HG02763 (cell line): ENCODE data around the gene MICAL3.

Experiments used
- ATAC-seq: cut with Tn5 transposase; IDR thresholded peaks from one replicate; pipeline ENCODE4 v1.9.1; 2021; ENCODE audit warnings: mild to moderate bottlenecking, moderate library complexity; ENCODE audit not compliant: unreplicated experiment

The MICAL3 gene

GRCh38 chr22:17823964-17824363 is 200.4 kb downstream of the MICAL3 start:
- ATAC-seq, result no peak

GRCh38 chr22:17823226-17823625 is 201.1 kb downstream of the MICAL3 start:
- ATAC-seq, result no peak

GRCh38 chr22:17822087-17822486 is 202.3 kb downstream of the MICAL3 start:
- no peak for ATAC-seq

GRCh38 chr22:17820879-17821439 is 203.4 kb downstream of the MICAL3 start:
- no peak for ATAC-seq

GRCh38 chr22:17818649-17819048 is 205.7 kb downstream of the MICAL3 start:
- no peak for ATAC-seq

- ATAC-seq, result no peak
Measured at GRCh38 chr22:17818180-17818579, 206.2 kb downstream of the MICAL3 start.

- ATAC-seq, result no peak
Measured at GRCh38 chr22:17817511-17818065, 206.8 kb downstream of the MICAL3 start.

DNA sequence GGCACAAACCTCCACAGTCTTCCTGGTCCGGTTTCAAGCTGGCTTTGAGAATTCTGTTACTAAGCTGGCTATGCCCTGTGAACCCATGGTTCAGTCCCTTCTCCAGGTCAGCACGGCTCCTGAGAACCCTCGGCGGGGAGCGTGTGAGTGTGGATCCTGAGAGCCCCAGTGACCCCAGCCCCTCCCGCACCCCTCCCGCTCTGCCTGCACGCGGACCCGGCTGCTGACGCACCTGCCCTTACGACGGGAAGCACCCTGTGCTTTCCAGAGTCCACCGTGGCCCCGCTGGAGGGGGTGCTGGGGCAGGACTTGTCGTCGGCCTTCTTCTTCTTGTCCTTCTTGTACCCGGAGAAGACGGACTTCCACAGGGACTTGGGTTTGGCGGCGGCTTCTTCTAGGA is 207.3 kb downstream of the MICAL3 start:
- no peak for ATAC-seq

DNA sequence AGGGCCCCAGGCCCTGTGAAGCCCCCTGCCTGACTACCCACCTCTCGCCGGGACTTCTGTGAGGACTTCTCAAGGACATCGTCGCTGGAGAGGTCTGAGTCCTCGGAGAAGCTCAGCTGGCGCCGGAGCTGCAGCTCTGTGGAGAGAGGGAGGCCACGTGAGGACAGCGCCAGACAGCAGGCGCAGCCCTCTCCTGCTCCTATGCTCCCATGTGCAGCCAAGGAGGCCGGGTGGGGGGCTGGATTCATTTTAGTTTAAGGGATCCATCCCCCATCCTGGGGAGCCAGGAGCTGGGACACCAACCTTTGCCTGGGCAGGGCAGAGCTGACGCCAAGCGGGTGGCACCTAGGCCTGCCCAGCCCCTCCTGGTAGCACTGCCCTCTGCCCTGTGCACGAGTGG is 207.7 kb downstream of the MICAL3 start:
- no peak for ATAC-seq

DNA sequence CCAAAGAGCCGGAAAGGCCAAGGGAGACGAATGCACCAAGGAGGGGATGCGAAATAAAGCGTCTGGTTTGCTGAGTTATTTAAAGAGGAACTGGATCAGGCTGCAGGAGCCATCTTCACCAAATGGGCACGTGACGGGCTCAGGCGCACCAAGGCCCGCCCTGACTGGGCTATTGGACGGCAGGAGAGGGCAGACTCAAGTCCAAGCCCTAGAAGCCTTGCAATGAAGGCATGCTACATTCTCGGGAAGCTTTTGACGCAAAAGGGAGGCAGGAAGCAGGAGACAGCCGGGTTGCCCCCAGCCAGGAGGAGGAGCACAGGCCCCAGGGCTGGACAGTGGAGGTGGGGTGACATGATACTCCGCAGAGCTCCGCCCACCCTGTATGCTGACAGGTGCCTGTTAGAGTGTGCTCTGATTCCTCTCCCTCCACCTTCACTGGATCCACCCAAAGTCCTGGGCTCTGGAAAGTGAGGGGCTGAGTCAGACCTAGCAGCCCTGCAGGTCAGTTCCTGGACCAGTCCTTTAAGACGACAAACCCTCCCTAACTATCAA is 208.6 kb downstream of the MICAL3 start:
- no peak for ATAC-seq

DNA sequence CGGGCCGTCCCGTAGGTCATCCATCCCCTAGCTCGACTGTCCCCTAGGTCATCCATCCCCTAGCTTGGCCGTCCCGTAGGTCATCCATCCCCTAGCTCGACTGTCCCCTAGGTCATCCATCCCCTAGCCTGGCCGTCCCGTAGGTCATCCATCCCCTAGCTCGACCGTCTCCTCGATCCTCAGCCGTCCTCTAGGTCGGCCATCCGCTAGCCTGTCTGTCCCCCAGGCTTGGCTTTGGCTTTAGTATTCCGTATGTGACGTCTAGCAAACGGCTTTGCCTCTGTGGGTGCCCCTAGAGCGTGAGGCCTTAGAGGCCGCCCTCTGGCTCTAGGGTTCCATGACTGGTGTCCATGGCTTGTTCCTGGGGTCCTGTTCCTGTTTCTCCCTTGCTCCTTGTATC is 209.5 kb downstream of the MICAL3 start:
- no peak for ATAC-seq

DNA sequence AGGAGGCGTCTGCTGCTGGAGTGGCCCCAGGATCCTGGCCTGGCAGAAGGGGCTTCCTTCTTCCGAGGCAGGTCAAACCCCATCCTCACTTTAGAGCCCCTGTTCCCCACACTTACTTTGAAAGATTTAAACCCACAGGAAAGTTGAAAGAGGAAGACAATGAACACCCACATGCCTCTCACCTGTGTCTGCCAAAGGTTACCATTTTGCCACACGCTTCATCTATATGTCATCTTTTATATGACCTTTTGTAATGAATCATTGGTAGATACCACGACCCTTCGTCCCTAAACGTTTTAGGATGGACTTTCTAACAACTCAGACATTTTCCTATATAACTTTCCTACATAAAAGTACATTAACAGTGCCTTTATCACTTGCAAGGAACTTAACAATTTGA is 210.3 kb downstream of the MICAL3 start:
- ATAC-seq, result no peak

DNA sequence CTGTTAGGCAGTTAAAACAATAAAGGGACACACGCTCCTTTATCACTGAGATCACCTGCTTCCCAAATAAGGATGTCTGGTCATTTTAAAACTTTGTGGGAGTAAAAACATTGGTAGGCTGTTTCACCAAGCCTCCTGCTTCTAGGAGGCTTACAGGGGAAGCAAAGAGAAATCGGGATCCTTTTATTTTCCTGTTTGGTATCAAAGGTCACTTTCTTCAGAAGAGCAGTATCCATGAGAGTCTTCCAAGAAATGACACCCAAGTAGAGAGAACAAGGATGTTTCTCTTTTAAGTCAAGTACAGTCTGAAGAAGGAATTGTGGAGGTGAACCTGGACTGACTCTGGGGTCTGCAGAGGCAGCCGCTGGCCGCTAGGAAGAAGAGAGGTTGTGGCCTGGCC is 213.2 kb downstream of the MICAL3 start:
- ATAC-seq, result no peak

DNA sequence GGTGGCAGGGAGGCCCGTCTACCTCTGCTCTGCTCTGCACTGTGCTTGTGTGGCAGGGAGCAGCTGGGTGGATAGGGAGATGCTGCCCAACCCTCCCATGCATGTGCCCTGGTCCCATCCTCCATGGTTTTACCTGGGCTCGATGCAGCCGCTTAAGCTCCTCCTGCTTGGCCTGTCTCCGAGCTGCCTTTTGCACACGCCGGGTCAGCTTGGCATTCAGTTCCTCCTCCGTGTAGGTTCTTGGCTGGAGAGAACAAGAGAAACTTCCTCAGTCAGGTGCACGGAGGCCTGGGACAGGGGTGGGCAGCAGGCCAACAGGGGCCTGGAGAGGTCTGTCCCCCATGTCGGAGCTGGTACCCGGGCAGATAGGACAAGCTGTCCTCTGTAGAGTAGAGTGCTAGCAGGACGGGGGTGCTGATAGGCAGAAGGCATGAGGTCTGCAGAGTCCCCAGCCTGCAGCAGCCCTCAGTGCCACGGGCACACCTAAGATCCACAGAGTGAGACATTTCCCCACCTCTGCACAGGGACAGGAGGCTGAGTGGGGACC is 213.7 kb downstream of the MICAL3 start:
- no peak for ATAC-seq

GRCh38 chr22:17808693-17809403 is 215.5 kb downstream of the MICAL3 start:
- ATAC-seq, result no peak

DNA sequence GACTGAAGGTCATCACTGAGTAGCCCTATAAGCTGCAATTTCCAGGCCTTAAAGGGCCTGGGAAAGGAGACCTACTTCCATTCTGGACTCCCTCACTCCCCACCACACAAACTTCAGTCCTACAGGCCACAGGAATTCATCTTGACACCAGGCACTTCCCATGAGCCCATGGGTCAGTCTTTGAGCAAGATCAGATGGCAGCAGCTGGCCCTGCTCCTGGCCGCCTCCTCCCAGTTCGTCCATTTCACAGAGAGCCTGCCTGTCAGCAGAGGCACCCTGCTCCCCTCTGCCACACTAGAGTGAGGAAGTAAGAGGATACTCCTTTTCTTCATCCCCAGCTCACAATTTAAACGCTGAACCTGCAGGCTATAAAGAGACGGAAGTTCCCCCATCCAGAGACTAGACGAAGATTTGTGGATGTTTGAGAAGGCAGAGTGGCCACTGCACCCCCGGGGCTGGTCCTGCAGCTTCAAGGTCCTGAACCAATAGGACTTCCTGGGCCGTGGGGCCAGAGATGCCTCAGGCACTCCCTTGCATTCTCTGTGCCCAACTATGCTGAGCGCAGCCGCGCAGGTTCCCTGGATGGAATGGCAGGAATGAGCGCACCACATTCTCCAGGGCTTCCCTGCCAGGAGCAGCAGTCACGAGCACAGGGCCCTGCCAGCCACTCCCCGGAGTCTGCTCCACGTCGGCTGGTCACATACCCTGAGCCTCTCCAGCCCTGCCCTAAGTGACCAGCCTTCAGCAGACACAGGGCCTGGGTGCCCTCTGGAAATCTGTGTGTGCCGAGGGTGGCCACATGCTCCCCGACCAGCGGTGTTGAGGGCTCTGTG is 216.6 kb downstream of the MICAL3 start:
- ATAC-seq, result no peak

DNA sequence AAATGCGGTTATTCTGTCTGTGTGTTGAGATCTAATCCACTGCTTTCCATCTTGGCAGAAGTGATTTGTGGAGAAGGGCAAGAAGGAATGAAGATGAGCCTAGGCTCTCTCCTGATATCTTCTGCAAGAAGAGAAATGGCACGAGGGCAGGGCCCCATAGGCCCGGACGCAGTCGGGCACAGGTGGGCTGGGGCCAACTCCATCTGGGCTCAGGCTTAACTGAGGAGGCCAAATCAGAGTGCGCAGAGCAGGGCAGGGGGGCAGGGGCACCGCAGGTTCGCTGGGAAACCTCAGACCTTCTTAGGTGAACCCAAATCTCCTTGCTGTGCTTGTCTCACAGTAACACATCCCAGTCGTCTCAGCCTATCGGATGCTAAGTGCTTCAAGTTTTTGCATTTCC is 217.3 kb downstream of the MICAL3 start:
- no peak for ATAC-seq

DNA sequence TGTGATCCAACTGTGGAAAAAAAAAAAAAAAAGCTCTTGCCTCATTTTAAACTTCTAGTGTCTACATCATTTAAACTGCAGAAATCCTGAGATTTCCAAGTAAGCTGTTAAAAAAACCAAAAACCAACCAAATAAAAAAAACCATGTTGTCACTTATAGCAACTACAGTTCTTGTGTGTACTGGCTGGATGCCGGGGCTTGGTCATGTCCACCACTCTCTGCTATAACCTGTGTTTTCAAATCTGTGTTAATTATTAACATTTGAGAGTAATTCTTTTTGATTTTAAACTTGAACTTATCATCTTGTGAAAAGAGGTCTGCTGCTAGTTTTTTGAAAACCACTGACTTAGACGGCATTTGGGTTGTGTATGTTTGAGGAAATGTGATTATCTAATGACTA is 217.9 kb downstream of the MICAL3 start:
- ATAC-seq, result no peak

DNA sequence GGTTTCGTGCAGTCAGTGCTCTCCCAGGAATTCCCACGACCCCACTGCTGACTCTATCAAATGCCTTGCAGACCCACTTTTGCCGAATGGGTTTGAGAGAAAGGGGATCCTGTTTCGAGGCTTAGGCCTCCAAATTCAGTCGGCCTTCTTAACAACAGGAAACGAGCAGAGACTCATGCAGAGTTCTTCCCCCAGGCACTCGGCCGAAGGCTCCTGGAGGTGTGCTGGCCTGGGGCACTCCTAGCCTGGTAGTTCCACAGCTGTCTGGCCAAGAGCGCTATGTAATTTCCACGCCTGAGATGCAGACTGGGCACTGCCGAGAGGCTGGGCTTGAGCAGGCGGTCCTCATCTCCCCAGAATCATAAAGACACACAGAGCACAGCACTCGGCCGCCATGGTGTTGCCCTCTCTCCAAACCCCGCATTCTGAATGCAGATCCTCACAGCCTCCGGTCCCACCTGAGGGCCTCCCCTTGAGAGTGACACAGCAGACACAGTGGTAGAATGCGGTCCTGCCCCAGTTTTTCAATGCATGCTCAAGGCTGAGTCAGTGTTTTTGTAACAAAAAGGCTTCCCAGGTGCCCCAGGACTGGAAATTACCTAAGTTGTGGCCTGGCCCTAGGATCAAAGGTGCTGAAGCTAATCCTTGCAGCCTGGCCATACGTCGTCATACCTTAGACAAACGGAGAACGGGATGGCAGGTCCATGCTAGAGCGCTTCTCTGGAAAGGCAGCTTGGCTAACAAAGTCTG is 219.9 kb downstream of the MICAL3 start:
- no peak for ATAC-seq

GRCh38 chr22:17803609-17804270 is 220.6 kb downstream of the MICAL3 start:
- no peak for ATAC-seq
